ENCODE measurements around the gene NR1H2. TPM values are rescaled to one million over a fixed set of nuclear protein-coding genes. Genes with fewer than 3 reads are reported as not detected.

The NR1H2 gene
- total and polyA plus RNA-seq, 2 experiments from 2014 or later, result 32.9 to 70.2 TPM

GRCh38 chr19:50415661-50416033 is 39.4 kb downstream of the NR1H2 start (continued):
- TF ChIP-seq ZNF462 (CRISPR knock-in tag; IDR thresholded peaks at IDR 0.05) (no peak), POLR2AphosphoS5 (IDR thresholded peaks at IDR 0.05; ENCODE audit: low read depth) (no peak), ZNF331 (CRISPR knock-in tag; IDR thresholded peaks at IDR 0.05; ENCODE audit: low read depth) (no peak), JUNB (IDR thresholded peaks at IDR 0.05; ENCODE audit: unreplicated experiment) (no peak), CTCF (conservative IDR thresholded peaks at IDR 0.05; ENCODE audit: low read depth in 2 of 2) (no peak), CREB1 (CRISPR knock-in tag; IDR thresholded peaks at IDR 0.05; ENCODE audit: low read depth) (no peak)

All from GM23338 (cell line).